GM18520 (cell line): ENCODE results near the gene ASPDH.
"Not testable (repeated sequence)": the region's sequence is repeated elsewhere in the genome, so short reads cannot be mapped to it uniquely, and the experiment has no call there.

Experiments used
- ATAC-seq: cut with Tn5 transposase; IDR thresholded peaks from one replicate; pipeline ENCODE4 v1.9.1; 2021; ENCODE audit not compliant: unreplicated experiment

Gene ASPDH

GRCh38 chr19:50480281-50481111 is 33.2 kb downstream of the ASPDH start:
- no peak for ATAC-seq

GRCh38 chr19:50479761-50480251 is 33.9 kb downstream of the ASPDH start:
- ATAC-seq = no peak

- no peak for ATAC-seq
Observed at GRCh38 chr19:50478901-50479715, 34.6 kb downstream of the ASPDH start.

GRCh38 chr19:50477751-50478515 is 35.8 kb downstream of the ASPDH start:
- ATAC-seq = no peak

- ATAC-seq = no peak
Observed at GRCh38 chr19:50476907-50477238, 36.8 kb downstream of the ASPDH start.

- peak; percentile 80 for ATAC-seq
Observed at GRCh38 chr19:50476224-50476906, 37.3 kb downstream of the ASPDH start, which contains the start of the genes EMC10 and GARIN5A. TSS of gene EMC10 (plus strand) at chr19:50476507. CDS start at chr19:50476545, 38 bp downstream. TSS of gene GARIN5A (minus strand) at chr19:50476848. CDS start at chr19:50476388, 460 bp downstream.

GRCh38 chr19:50475736-50476223 is 37.9 kb downstream of the ASPDH start:
- no peak for ATAC-seq

- ATAC-seq = no peak
Observed at GRCh38 chr19:50475101-50475568, 38.6 kb downstream of the ASPDH start.

- ATAC-seq = not testable (repeated sequence)
Observed at GRCh38 chr19:50473336-50473735, 40.4 kb downstream of the ASPDH start.

GRCh38 chr19:50468818-50469217 is 44.9 kb downstream of the ASPDH start:
- ATAC-seq = no peak

GRCh38 chr19:50467566-50467965 is 46.1 kb downstream of the ASPDH start:
- ATAC-seq = no peak

- ATAC-seq = no peak
Observed at GRCh38 chr19:50466706-50467039, 47.0 kb downstream of the ASPDH start.

GRCh38 chr19:50465986-50466705 is 47.6 kb downstream of the ASPDH start:
- ATAC-seq = no peak

GRCh38 chr19:50465000-50465399 is 48.7 kb downstream of the ASPDH start:
- no peak for ATAC-seq

- ATAC-seq = no peak
Observed at GRCh38 chr19:50464348-50464747, 49.4 kb downstream of the ASPDH start.

- ATAC-seq = no peak
Observed at GRCh38 chr19:50462970-50463369, 50.7 kb downstream of the ASPDH start.
